Daoy (cell line): ENCODE measurements around the gene HLF. TPM values are rescaled to one million over a fixed set of nuclear protein-coding genes. Genes with fewer than 3 reads are reported as not detected.

ENCODE experiments used
- DNase-seq: peaks from one replicate; pipeline ENCODE4 v3.0.0-alpha.2; 2015; ENCODE audit warnings: low read depth
- total RNA-seq: library from RNA; depleted of rRNA; stranded (reverse); fragments of >200 nt; shearing (Covaris generic); gene quantifications from 2 replicates; pipeline ENCODE4 v1.2.3, GENCODE V29; 2014

The HLF gene
- total RNA-seq, 1 experiment from 2014 or later: 0.57 TPM

- DNase-seq: no peak
These were observed 44.0 kb downstream of the HLF start for GRCh38 chr17:55308613-55309391.

- no peak for DNase-seq
These were observed 47.1 kb downstream of the HLF start for GRCh38 chr17:55311767-55312375.

GRCh38 chr17:55312852-55313251 lies 48.1 kb downstream of the HLF start:
- no peak for DNase-seq

GRCh38 chr17:55314061-55314783 lies 49.5 kb downstream of the HLF start:
- DNase-seq: no peak

GRCh38 chr17:55314784-55315491 lies 50.2 kb downstream of the HLF start:
- no peak for DNase-seq

- no peak for DNase-seq
These were observed 51.7 kb downstream of the HLF start for GRCh38 chr17:55316499-55316898.

GRCh38 chr17:55317284-55317683 lies 52.5 kb downstream of the HLF start:
- DNase-seq: no peak

GRCh38 chr17:55318081-55318480 lies 53.3 kb downstream of the HLF start:
- DNase-seq: no peak

- DNase-seq: no peak
These were observed 54.1 kb downstream of the HLF start for GRCh38 chr17:55318715-55319487.

GRCh38 chr17:55319933-55320593 lies 55.3 kb downstream of the HLF start:
- DNase-seq: no peak

GRCh38 chr17:55320594-55321426 lies 56.0 kb downstream of the HLF start:
- peak; percentile 4 for DNase-seq

- DNase-seq: no peak
These were observed 56.8 kb downstream of the HLF start for GRCh38 chr17:55321427-55322060.

- no peak for DNase-seq
These were observed 57.8 kb downstream of the HLF start for GRCh38 chr17:55322453-55322985.

GRCh38 chr17:55323518-55324295 lies 58.9 kb downstream of the HLF start:
- DNase-seq: no peak

GRCh38 chr17:55324296-55324978 lies 59.7 kb downstream of the HLF start:
- DNase-seq: no peak

- DNase-seq: no peak
These were observed 60.6 kb downstream of the HLF start for GRCh38 chr17:55325406-55325805.

- DNase-seq: no peak
These were observed 61.3 kb downstream of the HLF start for GRCh38 chr17:55326030-55326429.
